Activated naive CD4-positive, alpha-beta T cell treated with anti-CD3 and anti-CD28 coated beads, Interleukin-2, amount 50 U/mL, for 24 hours (primary cell): ENCODE results near the gene CARD19.

ENCODE experiments used
- H3K27ac Mint-ChIP-seq: one replicate; pipeline ENCODE4 v1.8.0; 2021; ENCODE audit warnings: mild to moderate bottlenecking, mixed read lengths
- H3K27me3 Mint-ChIP-seq: one replicate; pipeline ENCODE4 v1.8.0; 2021; ENCODE audit warnings: mixed read lengths
- H3K36me3 Mint-ChIP-seq: one replicate; pipeline ENCODE4 v1.8.0; 2021; ENCODE audit warnings: mixed read lengths
- H3K4me1 Mint-ChIP-seq: one replicate; pipeline ENCODE4 v1.8.0; 2021; ENCODE audit warnings: mixed read lengths
- H3K4me3 Mint-ChIP-seq: one replicate; pipeline ENCODE4 v1.8.0; 2021; ENCODE audit warnings: mild to moderate bottlenecking, mixed read lengths
- H3K9me3 Mint-ChIP-seq: one replicate; pipeline ENCODE4 v1.8.0; 2021; ENCODE audit warnings: mixed read lengths

CARD19 gene

GRCh38 chr9:93159601-93160471 is 63.8 kb downstream of the CARD19 start:
- H3K27ac Mint-ChIP-seq: peak overlapping the region; percentile 35
- no peaks in the 10 kb centered on the region for H3K27me3 Mint-ChIP-seq
- peaks cover 13% of the 10 kb centered on the region for H3K4me1 Mint-ChIP-seq

GRCh38 chr9:93161786-93162562 is 66.0 kb downstream of the CARD19 start:
- H3K4me3 Mint-ChIP-seq: no peak overlapping the region
- H3K4me1 Mint-ChIP-seq: peaks cover 6% of the 10 kb centered on the region
- H3K36me3 Mint-ChIP-seq: no peaks in the 10 kb centered on the region
- no peaks in the 10 kb centered on the region for H3K9me3 Mint-ChIP-seq
- no peaks in the 10 kb centered on the region for H3K27me3 Mint-ChIP-seq
- H3K27ac Mint-ChIP-seq: no peak overlapping the region

More at GRCh38 chr9:93159601-93160471, 63.8 kb downstream of the CARD19 start:
- no peaks in the 10 kb centered on the region for H3K9me3 Mint-ChIP-seq
- H3K4me3 Mint-ChIP-seq: no peak overlapping the region
- no peaks in the 10 kb centered on the region for H3K36me3 Mint-ChIP-seq
